Suppressor macrophage (primary cell): Measurements from ENCODE around the gene PRAC1.
"Not testable (repeated sequence)": the region's sequence is repeated elsewhere in the genome, so short reads cannot be mapped to it uniquely, and the experiment has no call there.

Experiments
- DNase-seq, 4 experiments: peaks; one replicate each; pipeline ENCODE4 v3.0.0-alpha.2; 2020 to 2022

PRAC1 gene

DNA sequence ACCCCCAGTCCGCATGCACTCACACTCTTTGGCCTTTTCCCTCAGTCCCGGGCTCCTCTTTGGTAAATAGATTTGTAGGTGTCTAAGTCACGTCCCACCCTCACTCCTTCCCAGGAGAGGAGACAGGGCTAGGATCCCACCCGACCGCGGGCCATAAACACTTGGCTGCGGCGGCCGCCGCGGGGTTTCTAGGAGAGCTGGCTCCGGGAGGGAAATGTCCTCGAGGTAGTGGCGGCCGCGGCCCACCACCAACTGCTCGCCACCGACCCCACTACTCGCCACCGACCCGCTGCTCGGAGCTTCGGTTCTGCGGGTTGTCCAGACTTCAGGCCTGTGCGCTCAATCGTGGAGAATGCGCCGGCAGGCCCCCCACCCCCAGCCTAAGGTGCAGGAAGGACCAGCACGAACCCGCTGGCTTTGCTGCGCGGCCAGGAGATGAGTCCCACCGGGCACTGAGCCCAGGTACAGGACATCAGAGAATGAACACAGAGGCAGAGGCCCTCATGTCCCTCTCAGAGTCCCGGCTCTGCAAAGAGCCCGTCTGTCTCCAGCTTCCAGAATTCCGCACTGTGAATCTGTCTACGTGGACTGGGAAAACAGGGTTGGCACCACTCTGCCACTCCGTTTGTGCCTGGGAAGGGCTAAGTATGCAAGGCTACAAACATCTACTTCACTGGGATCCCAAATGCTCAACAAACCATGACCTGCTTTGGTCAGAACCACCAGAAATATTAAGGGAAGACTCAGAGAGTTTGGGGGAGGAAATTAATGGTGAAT, 3.2 kb upstream of the PRAC1 start:
- no peak for DNase-seq

DNA sequence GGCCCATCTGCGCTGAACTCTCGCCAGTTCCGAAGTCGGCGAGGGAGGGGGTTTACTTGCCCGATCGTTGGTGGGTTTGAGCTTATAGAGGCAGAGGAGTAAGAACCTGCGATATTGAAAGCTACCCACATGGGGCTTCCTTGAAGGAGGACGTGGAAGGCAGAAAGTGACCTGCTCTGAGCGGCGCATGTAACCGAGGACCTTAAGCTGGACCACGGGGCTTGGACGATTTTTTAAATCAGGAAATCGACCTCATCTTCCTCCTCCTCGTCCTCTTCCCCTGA, 2.6 kb upstream of the PRAC1 start:
- no peak for DNase-seq

DNA sequence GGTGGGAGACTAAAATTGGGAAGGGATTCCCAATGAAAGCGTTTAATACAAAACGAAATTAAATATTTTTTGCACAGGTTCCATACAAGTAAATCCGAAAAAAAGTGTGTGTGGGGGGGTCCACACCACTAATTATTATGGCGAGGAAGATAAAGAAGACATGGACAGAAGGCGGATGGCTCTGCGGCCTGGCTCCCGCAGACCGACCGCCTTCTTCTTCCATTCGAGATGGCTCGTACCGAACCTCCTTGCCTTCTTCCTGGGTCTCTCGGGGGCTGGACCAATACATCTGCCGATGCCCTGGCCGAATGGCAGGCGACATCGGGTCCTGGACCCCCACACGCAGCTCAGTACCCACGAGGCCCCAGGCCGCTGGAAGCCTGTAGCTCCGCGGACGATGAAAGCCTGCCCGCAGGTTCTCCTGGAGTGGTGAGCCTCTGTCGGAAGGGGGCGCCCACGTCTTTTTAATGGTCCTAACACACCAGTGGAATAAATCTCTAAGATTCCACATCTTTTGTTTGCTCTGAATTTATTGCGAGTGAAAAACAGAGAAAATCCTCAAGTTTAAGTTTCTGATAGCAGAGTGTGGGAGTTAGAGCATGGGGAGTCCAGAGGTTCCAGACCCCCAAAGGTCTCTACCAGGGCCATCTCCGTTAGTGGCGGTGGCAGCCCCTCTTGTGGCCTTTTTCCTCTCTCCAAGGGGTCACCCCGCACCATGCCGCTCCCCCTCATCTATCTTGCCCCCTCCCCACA, 2.1 kb upstream of the PRAC1 start:
- peak; percentile 86 to 94 (median 92) for DNase-seq

DNA sequence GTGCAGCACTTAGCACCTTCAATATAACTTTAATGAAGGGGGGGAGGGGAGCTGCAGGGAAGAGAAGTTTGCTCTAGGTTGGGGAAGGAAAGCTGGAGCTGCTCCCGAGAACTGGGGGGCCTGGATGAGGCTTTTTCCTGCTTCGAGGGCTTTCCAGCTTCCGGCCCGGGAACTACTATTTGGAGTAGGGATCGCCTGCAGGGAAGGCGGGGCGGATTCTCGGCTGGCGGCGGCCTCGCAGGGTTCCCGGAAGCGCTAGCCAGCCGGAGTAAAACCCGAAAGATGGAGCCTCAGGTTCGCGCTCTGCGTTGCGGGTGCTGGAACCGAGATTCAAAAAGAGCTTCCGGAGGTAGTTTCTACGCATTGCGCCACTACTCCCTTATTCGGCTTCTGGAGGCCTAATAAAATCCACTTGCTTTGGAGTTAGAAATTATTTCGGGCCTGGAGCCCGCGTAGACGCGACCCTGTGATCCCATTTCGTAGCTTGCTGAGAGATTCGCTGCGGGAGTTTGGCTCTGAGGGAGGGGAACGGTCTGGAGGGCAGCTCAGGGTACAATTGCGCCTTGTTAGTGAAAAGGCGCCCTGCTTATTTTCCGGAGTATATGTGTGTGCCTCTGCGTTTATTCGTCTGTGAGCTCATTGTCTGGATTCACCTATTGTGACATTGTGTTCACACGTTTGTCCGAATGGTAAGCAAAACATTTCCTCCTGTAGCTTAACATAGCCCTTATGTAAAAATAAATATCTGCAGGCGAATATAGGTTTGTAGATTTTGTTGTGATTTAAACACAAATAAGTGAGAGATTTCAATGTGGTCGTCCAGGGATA, 1.3 kb upstream of the PRAC1 start:
- no peak for DNase-seq

DNA sequence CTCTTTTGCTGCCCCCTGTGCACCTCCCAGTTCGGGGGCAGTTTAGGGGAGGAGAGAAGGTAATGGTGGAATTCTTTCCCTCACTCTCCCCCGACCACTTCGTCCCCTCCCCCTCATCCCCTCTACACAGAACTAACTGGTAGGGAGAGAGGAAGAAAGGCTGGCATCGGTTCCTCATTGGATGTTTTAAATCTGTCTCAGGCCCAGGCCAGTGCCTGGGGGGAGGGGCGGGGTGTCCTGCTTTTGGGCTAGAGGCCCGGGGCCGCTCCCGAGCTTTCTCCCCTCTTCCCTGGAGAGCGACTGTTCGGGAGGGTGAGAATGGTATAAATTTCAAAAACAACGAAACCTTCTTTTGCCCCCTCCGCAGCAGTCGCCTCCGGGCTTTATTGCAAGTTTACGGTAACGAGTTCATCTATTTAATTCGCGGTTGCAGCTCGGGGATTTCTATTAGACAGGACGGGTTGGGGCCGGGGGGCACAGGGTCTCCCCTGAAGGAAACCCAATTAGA, 651 bp upstream of the PRAC1 start, which contains the start of gene PRAC2:
TSS of gene PRAC2 (plus strand) at position 271 of the 508 bp plus-strand sequence. CDS start 1,226 bp downstream, outside the sequence.
- DNase-seq: peak in 3 of 4 experiments; percentile 31 to 50 (median 40)

DNA sequence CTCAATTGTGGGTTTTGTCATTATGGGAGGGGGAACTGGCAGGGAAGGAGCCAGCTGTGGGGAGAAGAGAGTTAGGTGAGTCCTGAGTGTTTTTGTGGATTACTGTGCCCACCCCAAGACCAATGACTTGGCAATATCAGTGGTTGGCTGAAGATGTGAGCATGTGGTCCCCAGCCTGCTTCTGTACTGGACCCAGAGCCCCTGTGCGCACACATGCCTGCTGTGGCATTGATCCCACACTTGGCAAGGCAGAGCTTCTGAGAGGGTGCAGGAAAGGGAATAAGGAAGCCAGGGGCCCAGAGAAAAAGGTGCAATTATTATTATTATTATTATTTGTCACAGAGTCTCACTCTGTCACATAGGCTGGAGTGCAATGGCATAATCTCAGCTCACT, 1.3 kb downstream of the PRAC1 start:
- DNase-seq: no peak

DNA sequence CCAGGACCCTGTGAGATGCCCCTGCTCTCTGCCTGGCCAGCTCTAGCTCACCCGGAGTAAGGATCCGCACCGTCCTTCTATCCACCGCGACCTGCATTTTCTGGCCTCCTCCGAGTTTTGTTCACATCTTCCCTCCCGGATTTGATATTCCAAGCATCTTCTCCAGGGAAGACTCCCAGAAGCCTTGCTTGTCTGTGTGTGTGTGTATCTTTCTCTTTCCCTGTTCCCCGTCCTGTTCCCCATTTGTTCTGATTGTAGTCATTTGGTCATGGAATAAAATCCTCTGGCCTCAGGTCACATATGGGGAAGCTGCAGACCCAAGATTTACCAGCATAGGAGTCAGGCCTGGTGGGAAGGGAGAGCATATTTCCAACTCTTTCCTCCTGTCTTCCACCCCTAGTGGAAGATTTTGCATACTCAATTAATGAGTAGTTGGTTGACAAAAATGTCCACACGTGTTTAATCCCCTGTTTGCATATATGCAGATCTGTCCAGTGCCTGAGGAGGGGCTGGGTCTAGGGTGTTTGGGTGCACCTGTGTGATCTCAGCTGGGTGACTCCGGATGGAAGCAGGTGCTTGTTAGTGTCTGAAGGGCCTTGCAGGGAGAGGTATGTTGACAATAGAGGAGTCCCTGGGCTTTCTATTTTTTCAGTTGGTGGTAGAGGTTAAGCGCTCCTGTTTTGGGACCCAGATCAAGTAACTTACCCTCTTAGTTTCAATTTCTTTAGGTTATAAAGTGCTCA, 1.9 kb downstream of the PRAC1 start:
- no peak for DNase-seq

DNA sequence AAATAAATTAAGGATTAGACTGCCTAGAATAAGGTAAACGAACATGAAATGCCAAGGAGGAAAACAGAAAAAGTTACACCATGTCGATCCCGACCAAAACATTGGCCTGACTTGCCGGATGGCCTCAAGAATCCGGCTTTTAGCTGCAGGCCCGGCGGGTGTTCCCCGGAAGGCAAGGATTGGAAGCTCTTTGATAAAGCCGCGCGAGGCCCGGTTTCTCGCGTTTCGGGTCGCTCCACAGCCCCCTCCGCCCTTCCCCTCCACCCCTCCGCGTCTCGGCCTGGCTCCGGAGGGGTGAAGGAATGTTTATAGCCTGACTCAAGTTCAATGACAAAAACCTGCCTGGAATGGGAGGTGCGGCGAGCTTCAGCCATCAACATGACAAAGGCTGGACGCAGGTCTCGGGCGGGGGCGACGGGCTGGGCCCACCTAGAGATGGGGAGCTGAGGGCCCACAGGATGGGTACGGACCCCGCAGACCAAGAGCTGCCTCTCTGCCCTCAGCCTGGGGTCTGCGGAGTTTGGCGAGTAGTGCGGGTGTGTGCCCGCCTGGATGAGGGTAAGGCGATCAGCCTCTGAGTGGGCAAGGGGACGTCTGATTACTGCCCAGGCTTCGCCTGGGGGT, 2.6 kb downstream of the PRAC1 start:
- DNase-seq: no peak

DNA sequence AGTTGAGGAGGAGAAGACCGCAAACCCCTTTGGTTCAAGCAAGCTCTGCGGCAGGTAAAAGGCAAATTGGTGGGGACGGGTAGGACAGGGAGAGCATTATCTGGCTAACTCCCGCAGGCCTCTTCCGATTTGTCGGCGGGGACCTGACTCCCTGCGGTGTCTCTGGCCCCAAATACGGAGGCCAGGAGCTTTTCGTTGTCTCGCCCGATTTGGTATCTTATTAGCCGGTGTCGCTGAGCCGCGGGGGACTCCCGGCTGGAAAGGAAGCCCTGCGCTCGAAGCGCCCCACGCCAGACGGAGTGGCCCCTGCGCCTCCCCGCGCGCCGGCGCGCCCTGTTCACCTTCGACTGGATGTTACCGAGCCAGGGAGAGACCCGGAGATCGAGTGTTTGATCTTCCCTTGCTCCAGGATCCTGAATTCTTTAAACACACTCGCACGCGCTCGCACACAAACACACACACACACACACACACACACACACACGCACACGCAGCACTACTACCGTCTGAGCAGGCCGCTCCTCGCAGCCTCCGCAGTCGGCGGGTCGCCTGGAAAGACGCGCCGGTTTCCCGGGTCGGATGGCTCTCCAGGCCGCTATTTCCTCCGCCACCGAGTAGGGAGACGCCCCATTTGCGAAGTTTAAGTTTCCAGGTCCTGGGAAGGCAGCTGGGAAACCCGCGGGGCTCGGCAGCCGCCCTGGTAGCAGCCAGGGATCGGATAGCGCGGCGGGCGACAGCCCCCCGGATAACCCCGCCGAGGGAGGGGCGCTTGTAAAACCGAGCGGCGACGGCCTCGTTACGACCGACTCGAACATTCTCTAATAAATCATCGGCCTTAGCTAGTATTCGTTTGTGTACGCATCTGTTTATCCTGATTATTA, 3.3 kb downstream of the PRAC1 start:
- DNase-seq: peak in 1 of 4 experiments; percentile 16

DNA sequence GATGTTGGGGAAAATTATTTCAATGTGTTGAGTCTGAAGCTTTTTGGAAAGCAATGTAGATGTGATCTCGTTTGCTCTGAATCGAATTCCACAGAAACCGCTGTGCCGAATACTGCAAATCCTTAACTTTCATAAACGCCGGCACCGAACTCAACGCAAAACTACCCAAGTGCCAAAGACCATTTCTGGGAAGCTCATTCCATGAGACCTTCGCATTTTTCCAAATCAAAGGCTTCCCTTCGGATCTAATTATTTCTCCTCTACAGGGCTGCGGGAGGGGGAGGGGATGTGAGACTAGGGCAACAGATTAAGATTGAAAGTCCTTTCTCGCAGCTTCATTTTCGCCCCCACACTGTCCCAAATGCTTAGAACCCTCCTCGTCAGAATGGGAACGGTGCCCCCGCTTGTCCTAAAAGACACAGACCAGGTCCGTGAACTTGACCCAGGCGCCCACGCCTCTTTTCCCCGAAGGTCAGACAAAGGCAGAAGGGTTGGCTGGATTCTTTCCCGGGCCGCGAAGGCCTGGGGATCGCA, 4.0 kb downstream of the PRAC1 start:
- DNase-seq: no peak

DNA sequence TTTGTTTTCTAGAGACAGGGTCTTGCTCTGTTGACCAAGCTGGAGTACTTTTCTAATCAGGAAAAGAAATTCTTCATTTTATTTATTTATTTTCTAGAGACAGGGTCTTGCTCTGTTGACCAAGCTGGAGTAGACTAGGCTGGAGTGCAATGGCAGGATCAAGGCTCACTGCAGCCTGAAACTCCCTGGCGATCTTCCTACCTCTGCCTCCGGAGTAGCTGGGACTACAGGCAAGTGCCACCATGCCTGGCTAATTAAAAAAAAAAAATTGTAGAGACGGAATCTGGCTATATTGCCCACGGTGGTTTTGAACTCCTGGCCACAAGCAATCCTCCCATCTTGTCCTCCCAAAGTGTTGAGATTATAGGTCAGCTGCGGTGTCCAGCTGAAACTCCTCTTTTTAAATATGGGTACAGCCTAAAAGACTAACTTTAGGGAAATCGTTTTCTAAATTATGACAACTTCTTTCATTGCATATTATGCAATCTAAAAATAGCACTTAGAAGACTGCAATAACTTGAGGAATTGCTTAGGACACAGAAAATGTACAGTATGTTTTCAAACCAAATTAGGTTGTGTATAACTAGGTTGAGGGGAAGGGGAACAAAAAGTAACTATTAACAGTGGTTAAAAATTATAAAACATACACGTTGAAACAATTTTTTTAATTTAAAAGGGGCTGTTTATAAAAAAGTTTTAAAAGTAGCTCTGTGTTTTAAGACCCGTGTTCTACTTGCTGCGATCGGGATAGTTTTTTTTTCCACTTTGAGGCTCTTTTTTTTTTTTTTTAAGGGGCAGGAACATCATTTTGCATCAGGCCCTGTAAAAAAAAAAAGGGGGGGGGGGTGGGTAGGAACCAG, 4.7 kb downstream of the PRAC1 start:
- no peak for DNase-seq

DNA sequence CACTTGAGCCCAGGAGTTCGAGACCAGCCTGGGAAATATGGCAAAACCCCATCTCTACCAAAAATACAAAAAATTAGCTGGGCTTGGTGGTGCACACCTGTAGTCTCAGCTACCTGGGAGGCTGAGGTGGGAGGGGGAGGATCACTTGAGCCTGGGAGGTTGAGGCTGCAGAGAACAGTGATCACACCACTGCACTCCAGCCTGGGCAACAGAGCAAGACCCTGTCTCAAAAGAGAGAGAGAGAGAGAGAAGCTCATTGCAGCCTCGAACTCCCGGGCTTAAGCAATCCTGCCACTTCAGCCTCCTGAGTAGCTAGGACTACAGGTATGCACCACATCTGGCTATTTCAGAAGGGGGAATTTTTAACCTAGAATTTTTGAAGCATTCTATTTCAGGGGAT, 5.8 kb downstream of the PRAC1 start:
- not testable (repeated sequence) for DNase-seq

DNA sequence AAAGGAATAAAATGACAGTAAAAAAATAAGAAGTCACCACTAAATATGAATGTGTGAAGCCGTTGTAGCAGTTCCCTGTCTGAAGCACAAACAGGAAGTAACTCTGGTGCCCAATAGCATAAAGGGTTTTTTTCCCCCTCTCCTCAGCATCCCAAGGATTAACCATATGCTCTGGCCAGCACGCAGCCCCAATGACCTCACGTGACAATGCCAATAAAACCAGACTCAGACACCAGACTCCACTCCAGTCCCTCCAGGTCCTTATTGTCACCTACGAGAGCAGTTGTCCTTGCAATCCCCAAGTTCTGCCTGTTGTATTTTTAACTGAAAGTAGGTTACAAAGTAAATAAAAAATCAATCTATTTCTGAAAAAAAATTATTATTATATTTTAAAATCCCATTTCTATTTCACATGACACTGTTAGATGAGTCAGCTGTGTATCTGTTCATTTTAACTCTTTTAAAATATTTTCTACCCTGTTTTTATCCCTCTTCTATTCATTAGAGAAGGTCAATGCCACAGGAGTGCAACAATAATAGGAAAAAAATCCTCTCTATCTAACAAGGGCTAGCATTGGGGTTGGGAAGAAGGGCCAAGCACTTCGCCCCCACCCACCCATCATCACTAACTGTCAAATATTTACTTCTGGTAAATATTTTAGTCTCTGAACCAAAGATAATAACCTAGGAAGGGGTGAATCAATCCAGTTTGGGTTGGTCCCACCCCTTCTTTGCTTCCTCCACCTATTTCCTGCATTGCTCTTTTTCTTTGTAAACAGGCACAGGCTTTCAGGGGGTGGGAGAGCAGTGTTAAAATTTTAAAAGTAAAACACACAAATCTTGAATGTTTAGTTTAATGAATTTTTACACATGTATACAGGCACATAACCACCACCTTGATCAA, 6.6 kb downstream of the PRAC1 start:
- peak in 1 of 4 experiments; percentile 19 for DNase-seq

DNA sequence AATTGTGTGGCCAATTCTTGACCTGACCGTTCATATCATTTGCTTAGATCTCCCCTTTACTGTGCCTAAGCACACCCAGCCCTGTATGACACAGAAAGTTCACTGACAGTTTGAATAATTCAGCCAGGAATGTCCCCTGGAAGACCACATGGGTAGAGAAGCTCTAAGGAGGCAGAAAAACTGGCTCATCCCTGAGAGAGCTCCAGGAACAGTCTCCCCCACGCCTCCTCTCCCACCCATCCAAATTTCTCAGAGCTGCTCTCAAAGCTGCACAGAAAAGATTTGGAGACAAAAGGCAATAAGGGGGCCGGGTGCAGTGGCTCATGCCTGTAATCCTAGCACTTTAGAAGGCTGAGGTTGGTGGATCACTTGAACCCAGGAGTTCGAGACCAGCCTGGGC, 11.2 kb downstream of the PRAC1 start:
- DNase-seq: no peak

DNA sequence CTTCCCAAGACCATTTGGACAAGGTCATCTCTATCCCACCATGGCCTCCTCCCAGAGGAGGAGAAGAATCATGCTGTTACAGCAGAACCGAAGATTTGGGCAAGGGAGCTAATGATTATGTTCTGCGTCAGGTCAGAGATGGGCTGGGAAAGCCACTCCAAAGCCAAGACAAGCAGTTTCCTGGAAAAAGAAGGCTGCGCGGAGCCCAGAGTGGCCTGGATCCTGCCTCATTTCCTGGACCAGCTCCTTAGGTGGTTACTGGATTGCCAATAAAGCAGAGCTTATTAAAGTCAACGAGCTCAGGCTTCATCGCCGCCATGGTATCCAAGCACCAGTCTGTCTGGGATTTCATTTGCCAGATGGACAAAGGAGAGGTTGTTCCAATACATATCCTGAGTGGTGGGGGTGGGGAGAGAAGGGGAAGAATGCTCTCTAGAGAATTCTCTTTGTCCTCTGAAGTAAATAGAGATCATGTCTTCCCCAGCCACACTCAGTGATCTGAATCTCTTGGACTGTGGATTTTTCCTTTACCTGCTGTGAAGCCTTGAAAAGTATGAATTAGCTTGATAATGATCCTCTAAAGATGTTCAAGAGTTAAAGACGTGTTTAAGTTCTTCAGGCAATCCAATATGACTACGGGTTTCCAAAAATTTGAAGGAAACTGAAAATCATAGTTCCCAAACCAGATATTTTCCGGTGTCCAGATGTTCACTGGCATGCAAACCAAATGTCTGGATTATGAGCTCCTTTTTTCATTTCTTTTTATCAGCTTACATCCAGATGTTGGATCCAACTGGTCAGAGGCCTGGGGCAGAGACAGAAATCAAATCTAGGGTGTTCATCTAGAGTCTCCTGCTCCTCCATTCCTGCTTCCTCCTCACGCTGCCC, 17.7 kb downstream of the PRAC1 start:
- DNase-seq: no peak

DNA sequence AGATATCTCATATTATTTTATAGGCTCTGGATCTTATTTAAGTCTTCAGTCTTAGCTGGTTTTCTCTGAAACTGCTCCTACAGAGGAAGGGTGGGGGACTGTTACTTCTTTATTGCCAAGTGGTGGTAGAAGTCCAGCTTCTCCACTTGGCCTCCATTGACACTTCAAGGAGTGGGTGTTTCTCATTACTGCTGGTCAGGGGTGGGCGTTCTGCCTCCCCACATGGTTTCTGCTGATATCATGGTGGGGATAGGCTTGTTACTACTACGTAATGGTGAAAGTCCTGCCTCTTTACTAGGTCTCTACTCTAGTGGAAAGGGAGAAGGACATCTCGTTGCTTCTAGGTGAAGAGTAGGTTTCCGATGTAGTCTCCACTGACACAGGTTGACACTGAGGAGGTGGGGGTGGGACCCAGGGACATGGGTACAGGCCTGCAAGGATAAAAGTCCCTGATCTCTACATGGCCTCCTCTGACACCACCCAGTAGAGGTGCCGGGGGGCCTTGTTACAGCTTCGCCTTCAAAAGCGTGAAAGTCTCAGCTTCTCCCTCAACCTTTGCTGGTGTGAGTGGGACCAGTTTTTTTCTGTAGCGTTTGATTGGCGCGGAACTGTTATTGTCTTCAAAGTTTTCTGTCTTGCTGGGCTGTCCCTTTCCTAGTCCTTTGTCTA, 20.3 kb downstream of the PRAC1 start:
- DNase-seq: peak in 1 of 4 experiments; percentile 13

DNA sequence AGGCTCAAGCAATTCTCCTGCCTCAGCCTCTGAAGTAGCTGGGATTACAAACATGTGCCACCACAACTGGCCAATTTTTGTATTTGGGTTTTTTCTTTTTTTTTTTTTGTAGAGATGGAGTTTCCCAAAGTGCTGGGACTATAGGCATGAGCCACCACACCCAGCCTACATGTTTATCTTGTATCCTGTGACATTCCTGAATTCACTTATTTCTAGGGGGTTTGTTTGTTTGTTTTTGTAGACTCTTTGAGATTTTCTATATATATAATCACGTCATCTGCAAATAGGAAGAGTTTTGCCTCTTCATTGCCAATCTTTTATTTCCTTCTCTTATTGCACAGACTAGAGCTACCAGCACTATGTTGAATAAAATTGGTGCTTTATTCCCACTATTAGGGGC, 29.1 kb downstream of the PRAC1 start:
- DNase-seq: no peak
